Measurements from ENCODE around the gene ULBP3. TPM values are rescaled to one million over a fixed set of nuclear protein-coding genes. Genes with fewer than 3 reads are reported as not detected.

Gene ULBP3
- total RNA-seq, 1 experiment from 2014 or later: 18.4 TPM

GRCh38 chr6:150053450-150053849, 15.5 kb downstream of the ULBP3 start:
- CTCF ChIA-PET: interaction anchor here (0.7 to 2.8 kb wide), 2 partner anchors 16 to 47 kb away, joined by 3 to 11 read pairs; partner anchors contain the start of gene ULBP3
- no peak for ATAC-seq
- RAD21 ChIA-PET (ENCODE audit: low non-redundant PET in 1 of 2, low total read pairs in 2 of 2, uncharacterized antibody in 2 of 2, unreplicated experiment in 2 of 2): no interaction called here

More at GRCh38 chr6:150053450-150053849, 15.5 kb downstream of the ULBP3 start:
- Histone ChIP-seq H3K79me2 (ENCODE audit: insufficient read depth, low read length) (no peaks in the 10 kb centered on the region), H3K27me3 (ENCODE audit: insufficient read depth, low read length) (peaks cover 15% of the 10 kb centered on the region; the same call in 1 of the 2 replicates), H2AFZ (ENCODE audit: low read depth, low read length, poor library complexity, severe bottlenecking) (no peak overlapping the region), H3K4me1 (ENCODE audit: control insufficient read depth in 1 of 2, insufficient read depth in 2 of 2, low read length in 2 of 2) (no peaks in the 10 kb centered on the region), H3K4me2 (ENCODE audit: low read length) (no peak overlapping the region), H3K9ac (ENCODE audit: low read length) (no peak overlapping the region), H3K36me3 (ENCODE audit: control insufficient read depth in 1 of 2, insufficient read depth in 2 of 2, low read length in 2 of 2) (no peaks in the 10 kb centered on the region), H3K27ac (ENCODE audit: low read depth, low read length) (no peak overlapping the region), H3K9me3 (ENCODE audit: control insufficient read depth in 1 of 2, insufficient read depth in 1 of 2, low read depth in 1 of 2, low read length in 2 of 2) (no peaks in the 10 kb centered on the region), H3K4me3 (replicated peaks in 1 of 2; ENCODE audit: low read depth in 1 of 2, low read length in 2 of 2) (no peak overlapping the region), H4K20me1 (ENCODE audit: insufficient read depth) (no peaks in the 10 kb centered on the region), H3K9me2 (ENCODE audit: insufficient read depth) (no peaks in the 10 kb centered on the region)
- no peak for DNase-seq (ENCODE audit: low read depth, low spot score)
- intact Hi-C loops (cut with micrococcal nuclease): no loop called here
- no peak for TF ChIP-seq POLR2A (IDR thresholded peaks at IDR 0.05; ENCODE audit: borderline replicate concordance, extremely low read depth, insufficient read depth, insufficient read length)
- no peak for TF ChIP-seq ZFX (IDR thresholded peaks at IDR 0.05)
- TF ChIP-seq, protein P1, sequence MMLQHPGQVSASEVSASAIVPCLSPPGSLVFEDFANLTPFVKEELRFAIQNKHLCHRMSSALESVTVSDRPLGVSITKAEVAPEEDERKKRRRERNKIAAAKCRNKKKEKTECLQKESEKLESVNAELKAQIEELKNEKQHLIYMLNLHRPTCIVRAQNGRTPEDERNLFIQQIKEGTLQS (IDR thresholded peaks at IDR 0.05): no peak
- TF ChIP-seq ZNF274 (IDR thresholded peaks at IDR 0.05; ENCODE audit: low read depth, low read length): no peak
- no peak for TF ChIP-seq EZH2 (IDR thresholded peaks at IDR 0.05)
- TF ChIP-seq CBX3 (IDR thresholded peaks at IDR 0.05; ENCODE audit: low read depth): no peak
- TF ChIP-seq, protein P2, sequence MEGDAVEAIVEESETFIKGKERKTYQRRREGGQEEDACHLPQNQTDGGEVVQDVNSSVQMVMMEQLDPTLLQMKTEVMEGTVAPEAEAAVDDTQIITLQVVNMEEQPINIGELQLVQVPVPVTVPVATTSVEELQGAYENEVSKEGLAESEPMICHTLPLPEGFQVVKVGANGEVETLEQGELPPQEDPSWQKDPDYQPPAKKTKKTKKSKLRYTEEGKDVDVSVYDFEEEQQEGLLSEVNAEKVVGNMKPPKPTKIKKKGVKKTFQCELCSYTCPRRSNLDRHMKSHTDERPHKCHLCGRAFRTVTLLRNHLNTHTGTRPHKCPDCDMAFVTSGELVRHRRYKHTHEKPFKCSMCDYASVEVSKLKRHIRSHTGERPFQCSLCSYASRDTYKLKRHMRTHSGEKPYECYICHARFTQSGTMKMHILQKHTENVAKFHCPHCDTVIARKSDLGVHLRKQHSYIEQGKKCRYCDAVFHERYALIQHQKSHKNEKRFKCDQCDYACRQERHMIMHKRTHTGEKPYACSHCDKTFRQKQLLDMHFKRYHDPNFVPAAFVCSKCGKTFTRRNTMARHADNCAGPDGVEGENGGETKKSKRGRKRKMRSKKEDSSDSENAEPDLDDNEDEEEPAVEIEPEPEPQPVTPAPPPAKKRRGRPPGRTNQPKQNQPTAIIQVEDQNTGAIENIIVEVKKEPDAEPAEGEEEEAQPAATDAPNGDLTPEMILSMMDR (IDR thresholded peaks at IDR 0.05 in 2 of 3, conservative IDR thresholded peaks at IDR 0.05 in 1 of 3; ENCODE audit: borderline replicate concordance in 1 of 3, insufficient read depth in 1 of 3, low read depth in 2 of 3, low read length in 2 of 3): no peak
- TF ChIP-seq, protein P3, sequence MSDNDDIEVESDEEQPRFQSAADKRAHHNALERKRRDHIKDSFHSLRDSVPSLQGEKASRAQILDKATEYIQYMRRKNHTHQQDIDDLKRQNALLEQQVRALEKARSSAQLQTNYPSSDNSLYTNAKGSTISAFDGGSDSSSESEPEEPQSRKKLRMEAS (IDR thresholded peaks at IDR 0.05): no peak
- TF ChIP-seq SRF (IDR thresholded peaks at IDR 0.05; ENCODE audit: low read depth): no peak
- BruUV-seq (replicated peaks): no TSS peak
- POLR2A ChIA-PET: interaction anchor here (1.2 kb wide), 1 partner anchor 14 kb away, joined by 4 read pairs; no protein-coding TSS in a partner anchor

Data from HCT116 (cell line).